Natural killer cell (primary cell): Measurements from ENCODE around the gene TMF1. TPM values are rescaled to one million over a fixed set of nuclear protein-coding genes. Genes with fewer than 3 reads are reported as not detected.

Experiments
- ATAC-seq, 3 donors: fragments of 150-1000 bp in 2 of 3; fragments of 200-7000 bp in 1 of 3; cut with Tn5 transposase; 1 replicate in 1 of 3; 2 replicates in 2 of 3; pipeline ENCODE4 v1.10.0; 2021; ENCODE audit warnings: mild to moderate bottlenecking in 2 of 3, moderate library complexity in 2 of 3
- DNase-seq, 2 donors: peaks; one replicate each; pipeline versions ENCODE4 v3.0.0 to v3.0.0-alpha.2; 2013 to 2021; ENCODE audit warnings: mixed read lengths in 1 of 2
- H3K27ac ChIP-seq: one replicate; pipeline ENCODE4 v1.5.1; 2013; ENCODE audit warnings: mild to moderate bottlenecking, low read length
- H3K27me3 ChIP-seq: one replicate; pipeline ENCODE4 v1.6.1; 2013; ENCODE audit warnings: low read length; ENCODE audit not compliant: control insufficient read depth, insufficient read depth
- H3K36me3 ChIP-seq: one replicate; pipeline ENCODE4 v1.6.1; 2013; ENCODE audit warnings: low read length; ENCODE audit not compliant: control insufficient read depth, insufficient read depth
- H3K4me1 ChIP-seq: one replicate; pipeline ENCODE4 v1.6.1; 2013; ENCODE audit warnings: low read length; ENCODE audit not compliant: control insufficient read depth, insufficient read depth
- H3K4me3 ChIP-seq: one replicate; pipeline ENCODE4 v1.5.1; 2013; ENCODE audit warnings: low read length
- H3K9me3 ChIP-seq: one replicate; pipeline ENCODE4 v1.6.1; 2013; ENCODE audit warnings: low read length; ENCODE audit not compliant: control insufficient read depth, insufficient read depth
- H3K27ac Mint-ChIP-seq, 2 donors: one replicate each; pipeline ENCODE4 v1.8.0; 2022; ENCODE audit warnings: mild to moderate bottlenecking in 2 of 2, mixed read lengths in 2 of 2, moderate library complexity in 1 of 2
- H3K27me3 Mint-ChIP-seq, 2 donors: one replicate each; pipeline ENCODE4 v1.8.0; 2022; ENCODE audit warnings: low read depth in 2 of 2, mixed read lengths in 2 of 2
- H3K36me3 Mint-ChIP-seq: one replicate; pipeline ENCODE4 v1.8.0; 2022; ENCODE audit warnings: mixed read lengths
- H3K4me1 Mint-ChIP-seq, 2 donors: one replicate each; pipeline ENCODE4 v1.8.0; 2022; ENCODE audit warnings: mixed read lengths in 2 of 2
- H3K4me3 Mint-ChIP-seq: one replicate; pipeline ENCODE4 v1.8.0; 2022; ENCODE audit warnings: mild to moderate bottlenecking, moderate library complexity, mixed read lengths
- H3K9me3 Mint-ChIP-seq, 2 donors: one replicate each; pipeline ENCODE4 v1.8.0; 2022; ENCODE audit warnings: mixed read lengths in 2 of 2
- WGBS: methylation state at CpG from one replicate; pipeline ENCODE4 v1.1.7; 2013; ENCODE audit warnings: missing lambda C conversion rate; ENCODE audit not compliant: insufficient coverage; 5-methylcytosine and 5-hydroxymethylcytosine counted together
- intact Hi-C: fragments of 100-400 bp; cut with micrococcal nuclease; formaldehyde crosslinking; loops from one replicate; pipeline ENCODE4 v1.14.2; 2022
- total RNA-seq, 4 donors: library from RNA; stranded (reverse); fragments of 120-200 nt in 1 of 4; gene quantifications; one replicate each; pipeline versions ENCODE4 v1.2.3 to v1.2.4, GENCODE V29; 2013 to 2022
- TF ChIP-seq, protein P1 (sequence below): fragments of 200-600 bp; IDR thresholded peaks from one replicate; pipeline ENCODE4 v1.8.0; 2022; ENCODE audit warnings: antibody characterized with exemption

The TMF1 gene
- total RNA-seq, 3 donors from 2014 or later (not counting 1 experiment from before 2014, with no cell fraction given), result 76.9 to 110 (median 85.5) TPM

DNA sequence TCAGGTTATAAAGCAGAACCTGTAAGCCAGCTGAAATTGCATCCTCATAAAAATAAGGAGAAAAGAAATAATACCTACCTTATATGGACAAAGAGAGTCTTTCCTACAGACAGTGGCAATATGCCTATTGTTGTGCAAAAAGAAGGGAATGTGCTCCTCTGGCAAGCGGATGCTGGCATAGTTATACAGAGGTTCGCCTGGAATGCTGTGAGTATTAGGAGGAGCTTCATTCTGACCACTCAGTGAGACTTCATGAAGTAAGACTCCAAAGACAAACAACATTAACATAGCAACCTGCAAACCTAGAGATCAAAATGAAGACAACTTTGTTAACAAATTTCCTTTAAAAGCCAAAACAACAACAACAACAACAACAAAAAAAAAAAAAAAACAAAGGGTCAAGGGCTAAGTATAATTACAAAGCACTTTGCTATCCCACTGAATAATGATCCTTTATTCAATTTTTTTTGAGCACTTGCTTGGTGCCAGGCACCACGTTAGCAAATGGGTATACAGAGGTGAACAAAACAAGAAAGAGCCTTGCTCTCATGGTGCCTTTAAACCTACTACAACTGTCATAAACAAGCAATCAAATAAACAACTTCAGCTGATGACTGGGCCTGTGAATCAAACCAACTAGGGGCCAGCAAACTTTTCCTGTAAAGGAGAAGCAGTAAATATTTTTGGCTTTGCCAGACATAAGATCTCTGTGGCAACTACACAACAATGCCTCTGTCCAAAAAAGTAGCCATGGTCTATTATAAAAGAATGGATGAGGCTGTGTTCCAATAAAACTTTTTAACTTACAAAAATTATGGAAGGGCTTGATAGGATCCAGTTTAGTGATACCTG, 42.3 kb downstream of the TMF1 start:
- intact Hi-C loops, result no loop called here
- Mint-ChIP-seq H3K27ac (peak overlapping the region in 1 of 2 donors; percentile 12), H3K27me3 (no peaks in the 10 kb centered on the region), H3K4me3 (no peak overlapping the region), H3K36me3 (no peaks in the 10 kb centered on the region), H3K9me3 (no peaks in the 10 kb centered on the region), H3K4me1 (peaks cover 6 to 16% of the 10 kb centered on the region in 2 donors)
- no peak overlapping the region for H3K27ac ChIP-seq
- peaks cover 7% of the 10 kb centered on the region for H3K4me1 ChIP-seq
- no peak for DNase-seq
- no peaks in the 10 kb centered on the region for H3K9me3 ChIP-seq
- no peak for ATAC-seq
- no peak overlapping the region for H3K4me3 ChIP-seq
- no peaks in the 10 kb centered on the region for H3K27me3 ChIP-seq
- WGBS, result 97% methylated on average over 2 of the region's 3 CpGs
- TF ChIP-seq, protein P1, sequence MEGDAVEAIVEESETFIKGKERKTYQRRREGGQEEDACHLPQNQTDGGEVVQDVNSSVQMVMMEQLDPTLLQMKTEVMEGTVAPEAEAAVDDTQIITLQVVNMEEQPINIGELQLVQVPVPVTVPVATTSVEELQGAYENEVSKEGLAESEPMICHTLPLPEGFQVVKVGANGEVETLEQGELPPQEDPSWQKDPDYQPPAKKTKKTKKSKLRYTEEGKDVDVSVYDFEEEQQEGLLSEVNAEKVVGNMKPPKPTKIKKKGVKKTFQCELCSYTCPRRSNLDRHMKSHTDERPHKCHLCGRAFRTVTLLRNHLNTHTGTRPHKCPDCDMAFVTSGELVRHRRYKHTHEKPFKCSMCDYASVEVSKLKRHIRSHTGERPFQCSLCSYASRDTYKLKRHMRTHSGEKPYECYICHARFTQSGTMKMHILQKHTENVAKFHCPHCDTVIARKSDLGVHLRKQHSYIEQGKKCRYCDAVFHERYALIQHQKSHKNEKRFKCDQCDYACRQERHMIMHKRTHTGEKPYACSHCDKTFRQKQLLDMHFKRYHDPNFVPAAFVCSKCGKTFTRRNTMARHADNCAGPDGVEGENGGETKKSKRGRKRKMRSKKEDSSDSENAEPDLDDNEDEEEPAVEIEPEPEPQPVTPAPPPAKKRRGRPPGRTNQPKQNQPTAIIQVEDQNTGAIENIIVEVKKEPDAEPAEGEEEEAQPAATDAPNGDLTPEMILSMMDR, result no peak
- H3K36me3 ChIP-seq, result peaks cover 9% of the 10 kb centered on the region

DNA sequence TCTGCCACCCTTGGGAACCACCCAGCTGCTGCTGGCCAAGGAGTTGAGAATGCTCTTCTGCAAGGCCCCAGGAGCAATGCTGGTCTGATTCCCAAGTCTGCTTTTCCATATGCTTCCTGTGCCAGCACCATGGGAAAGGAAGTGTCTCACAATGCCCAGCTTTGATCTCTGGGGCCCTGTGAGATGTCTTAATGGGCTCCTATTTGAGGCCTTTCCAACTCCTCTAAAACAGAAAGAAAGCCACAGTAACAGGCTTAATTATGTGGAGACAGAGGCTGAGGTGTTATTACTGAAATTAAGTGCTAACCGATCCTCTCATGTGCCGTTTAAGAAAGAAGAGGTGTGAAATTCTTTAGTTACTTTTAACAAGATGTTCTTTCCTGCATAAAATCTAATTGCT, 43.2 kb downstream of the TMF1 start:
- H3K4me1 Mint-ChIP-seq, result peaks cover 1 to 11% of the 10 kb centered on the region in 2 donors

DNA sequence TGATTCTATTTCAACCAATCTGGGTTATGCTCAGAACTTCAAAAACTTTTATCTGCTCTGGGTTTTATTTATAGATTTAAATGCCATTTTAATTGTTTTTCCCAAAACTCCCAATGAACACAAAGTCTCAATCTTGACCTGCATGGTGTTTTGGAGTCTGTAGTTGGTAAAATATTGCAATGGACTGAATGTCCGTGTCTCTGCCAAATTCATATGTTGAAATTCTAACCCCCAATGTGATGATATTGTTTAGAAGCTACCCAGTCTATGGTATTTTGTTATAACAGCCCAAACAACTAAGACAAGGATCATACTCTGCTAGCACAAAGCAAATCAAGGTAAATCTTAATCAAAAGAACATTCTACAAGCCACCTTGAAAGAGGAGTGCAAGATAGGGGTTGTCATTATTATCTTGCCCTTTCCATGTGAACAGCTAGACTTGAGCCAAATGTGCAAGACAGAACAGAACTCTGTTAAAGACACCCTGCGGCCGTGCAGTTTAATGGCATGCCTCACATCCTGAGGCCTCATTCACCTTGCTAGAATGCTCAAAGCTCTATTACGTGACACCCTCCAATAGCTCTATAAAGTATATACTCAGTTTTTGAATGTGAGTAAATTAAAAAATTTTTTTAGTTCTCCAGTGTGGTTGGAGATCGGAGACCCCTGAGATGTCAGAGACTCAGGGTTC, 46.2 kb downstream of the TMF1 start:
- intact Hi-C loops, result no loop called here
- 92% methylated on average over 2 of the region's 5 CpGs for WGBS
- no peak overlapping the region for H3K27ac Mint-ChIP-seq
- Histone ChIP-seq H3K27me3 (no peaks in the 10 kb centered on the region), H3K27ac (no peak overlapping the region), H3K9me3 (no peaks in the 10 kb centered on the region), H3K36me3 (peaks cover 18% of the 10 kb centered on the region), H3K4me3 (no peak overlapping the region), H3K4me1 (no peaks in the 10 kb centered on the region)
- H3K36me3 Mint-ChIP-seq, result no peaks in the 10 kb centered on the region
- ATAC-seq (no peak), DNase-seq (no peak)
- TF ChIP-seq, protein P1, result no peak
- H3K9me3 Mint-ChIP-seq, result no peaks in the 10 kb centered on the region
- no peak overlapping the region for H3K4me3 Mint-ChIP-seq
- H3K27me3 Mint-ChIP-seq, result no peaks in the 10 kb centered on the region
- H3K4me1 Mint-ChIP-seq, result peaks cover 0 to 3% of the 10 kb centered on the region in 2 donors

More for the DNA sequence above, 43.2 kb downstream of the TMF1 start:
- Mint-ChIP-seq H3K27ac (no peak overlapping the region), H3K4me3 (no peak overlapping the region), H3K9me3 (no peaks in the 10 kb centered on the region), H3K36me3 (no peaks in the 10 kb centered on the region), H3K27me3 (no peaks in the 10 kb centered on the region)
- WGBS, result no CpG with 5 or more reads among the region's 2 CpGs
- Histone ChIP-seq H3K27ac (no peak overlapping the region), H3K4me1 (peaks cover 7% of the 10 kb centered on the region), H3K4me3 (no peak overlapping the region), H3K36me3 (peaks cover 9% of the 10 kb centered on the region), H3K9me3 (no peaks in the 10 kb centered on the region), H3K27me3 (no peaks in the 10 kb centered on the region)
- ATAC-seq (no peak), DNase-seq (no peak)
- TF ChIP-seq, protein P1, result no peak
- intact Hi-C loops, result no loop called here
